HG03521 (cell line): ENCODE measurements around the gene TFE3.
A peak's percentile ranks its signal among the peaks of the same experiment; 100 is the strongest.

Experiments used
- ATAC-seq: cut with Tn5 transposase; IDR thresholded peaks from one replicate; pipeline ENCODE4 v1.9.1; 2021; ENCODE audit warnings: mild to moderate bottlenecking, moderate library complexity; ENCODE audit not compliant: unreplicated experiment

TFE3 gene

GRCh38 chrX:49043220-49043986, at the start of gene TFE3:
Gene TFE3, minus strand, starts transcription at chrX:49043357. Its CDS starts 131 bp downstream, at chrX:49043226.
- ATAC-seq: peak; percentile 92

- no peak for ATAC-seq
Measured at GRCh38 chrX:49089553-49089952, 46.4 kb upstream of the TFE3 start.

- no peak for ATAC-seq
Measured at GRCh38 chrX:49082271-49082871, 39.2 kb upstream of the TFE3 start.

- ATAC-seq: peak; percentile 71
Measured at GRCh38 chrX:49079489-49080428, 36.6 kb upstream of the TFE3 start, which contains the start of gene WDR45. Gene WDR45, minus strand, starts transcription at chrX:49079887. Its CDS starts 1,792 bp downstream, at chrX:49078095.

GRCh38 chrX:49077941-49078340, 34.8 kb upstream of the TFE3 start:
- ATAC-seq: no peak

GRCh38 chrX:49075347-49075746, 32.2 kb upstream of the TFE3 start:
- no peak for ATAC-seq

GRCh38 chrX:49073601-49074575, 30.7 kb upstream of the TFE3 start, which contains the start of gene PRAF2:
Gene PRAF2, minus strand, starts transcription at chrX:49074002. Its CDS starts 15 bp downstream, at chrX:49073987.
- peak; percentile 91 for ATAC-seq

GRCh38 chrX:49072712-49073095, 29.5 kb upstream of the TFE3 start:
- no peak for ATAC-seq

GRCh38 chrX:49071877-49072711, 28.9 kb upstream of the TFE3 start:
- ATAC-seq: no peak

GRCh38 chrX:49070988-49071387, 27.8 kb upstream of the TFE3 start:
- ATAC-seq: no peak

GRCh38 chrX:49069038-49069437, 25.9 kb upstream of the TFE3 start:
- ATAC-seq: no peak

GRCh38 chrX:49067285-49068120, 24.3 kb upstream of the TFE3 start:
- ATAC-seq: no peak

- ATAC-seq: no peak
Measured at GRCh38 chrX:49066690-49067089, 23.5 kb upstream of the TFE3 start.

GRCh38 chrX:49066278-49066677, 23.1 kb upstream of the TFE3 start:
- ATAC-seq: no peak

GRCh38 chrX:49064735-49065134, 21.6 kb upstream of the TFE3 start:
- no peak for ATAC-seq

- no peak for ATAC-seq
Measured at GRCh38 chrX:49064303-49064702, 21.1 kb upstream of the TFE3 start.

- no peak for ATAC-seq
Measured at GRCh38 chrX:49063715-49064114, 20.6 kb upstream of the TFE3 start.

- ATAC-seq: no peak
Measured at GRCh38 chrX:49061916-49062315, 18.8 kb upstream of the TFE3 start.
